Transverse colon (tissue), 4 donors: ENCODE data around the gene ASNSD1. TPM values are rescaled to one million over a fixed set of nuclear protein-coding genes. Genes with fewer than 3 reads are reported as not detected.
"Not testable (repeated sequence)": the region's sequence is repeated elsewhere in the genome, so short reads cannot be mapped to it uniquely, and the experiment has no call there.

ENCODE experiments used
- DNase-seq: peaks from one replicate; pipeline ENCODE4 v3.0.0-alpha.2; 2019
- H3K27ac ChIP-seq, 4 donors: fragments of 200-600 bp; sonication (generic); 2 replicates each; pipeline ENCODE4 v1.5.1; 2016 to 2018; ENCODE audit warnings: inconsistent platforms in 4 of 4
- H3K27me3 ChIP-seq: fragments of 200-600 bp; sonication (generic); 2 replicates; pipeline ENCODE4 v1.5.1; 2017; ENCODE audit warnings: inconsistent platforms
- H3K36me3 ChIP-seq, 4 donors: fragments of 200-600 bp; sonication (generic); 2 replicates each; pipeline ENCODE4 v1.5.1; 2017 to 2019; ENCODE audit warnings: inconsistent platforms in 4 of 4
- H3K4me1 ChIP-seq, 4 donors: fragments of 200-600 bp; sonication (generic); 2 replicates each; pipeline ENCODE4 v1.5.1; 2017 to 2020; ENCODE audit warnings: inconsistent platforms in 4 of 4
- H3K4me3 ChIP-seq, 4 donors: fragments of 200-600 bp; sonication (generic); 1 replicate in 1 of 4; 2 replicates in 3 of 4; pipeline versions ENCODE4 v1.5.1 to v1.6.1; 2017 to 2019; ENCODE audit warnings: inconsistent platforms in 4 of 4
- H3K9me3 ChIP-seq, 2 donors: fragments of 200-600 bp; sonication (generic); 2 replicates each; pipeline ENCODE4 v1.5.1; 2017 to 2019; ENCODE audit warnings: inconsistent platforms in 2 of 2
- EP300 ChIP-seq: sonication (generic); formaldehyde crosslinking; IDR thresholded peaks from one replicate; pipeline ENCODE4 v1.6.1; 2017; ENCODE audit warnings: antibody characterized with exemption, low read depth
- POLR2A ChIP-seq: fragments of 450-650 bp; IDR thresholded peaks from one replicate; pipeline ENCODE4 v1.6.1; 2016; ENCODE audit warnings: antibody characterized with exemption, mild to moderate bottlenecking, moderate library complexity
- POLR2AphosphoS5 ChIP-seq, 3 donors: sonication (generic); formaldehyde crosslinking; IDR thresholded peaks; one replicate each; pipeline ENCODE4 v1.6.1; 2016; ENCODE audit warnings: antibody characterized with exemption in 3 of 3
- WGBS, 2 donors: methylation state at CpG; one replicate each; pipeline ENCODE4 v1.1.5; 2018; ENCODE audit warnings: low coverage in 1 of 2; 5-methylcytosine and 5-hydroxymethylcytosine counted together
- in situ Hi-C, 4 donors: fragments of 200-750 bp; cut with MboI; loops; one replicate each; pipeline versions ENCODE4 v1.15.0 to v1.15.1; 2017; ENCODE audit warnings: low sequenced_read_pairs in 3 of 4, low pct_ligation_motif_present in 1 of 4, low pct_unique_long_range_greater_than_20kb in 1 of 4
- intact Hi-C: fragments of 100-400 bp; cut with DNase I; formaldehyde crosslinking; loops from one replicate; pipeline ENCODE4 v1.15.1; 2023; ENCODE audit warnings: low total_unique reads
- total RNA-seq, 4 donors: library from RNA; depleted of rRNA; stranded (reverse); fragments of >200 nt; gene quantifications; one replicate each; pipeline ENCODE4 v1.1.0, GENCODE V29; 2016
- TF ChIP-seq, protein P1 (sequence below), 5 experiments: fragments of 200-600 bp in 3 of 5; fragments of 450-650 bp in 2 of 5; sonication (generic) in 3 of 5; IDR thresholded peaks; 1 replicate in 2 of 5; 2 replicates in 3 of 5; pipeline ENCODE4 v1.5.1; 2016 to 2017; ENCODE audit warnings: antibody characterized with exemption in 5 of 5, inconsistent platforms in 3 of 5, mild to moderate bottlenecking in 2 of 5, moderate library complexity in 1 of 5

The ASNSD1 gene
- total RNA-seq, 4 donors from 2014 or later: 11.3 to 35.2 (median 20.2) TPM

DNA sequence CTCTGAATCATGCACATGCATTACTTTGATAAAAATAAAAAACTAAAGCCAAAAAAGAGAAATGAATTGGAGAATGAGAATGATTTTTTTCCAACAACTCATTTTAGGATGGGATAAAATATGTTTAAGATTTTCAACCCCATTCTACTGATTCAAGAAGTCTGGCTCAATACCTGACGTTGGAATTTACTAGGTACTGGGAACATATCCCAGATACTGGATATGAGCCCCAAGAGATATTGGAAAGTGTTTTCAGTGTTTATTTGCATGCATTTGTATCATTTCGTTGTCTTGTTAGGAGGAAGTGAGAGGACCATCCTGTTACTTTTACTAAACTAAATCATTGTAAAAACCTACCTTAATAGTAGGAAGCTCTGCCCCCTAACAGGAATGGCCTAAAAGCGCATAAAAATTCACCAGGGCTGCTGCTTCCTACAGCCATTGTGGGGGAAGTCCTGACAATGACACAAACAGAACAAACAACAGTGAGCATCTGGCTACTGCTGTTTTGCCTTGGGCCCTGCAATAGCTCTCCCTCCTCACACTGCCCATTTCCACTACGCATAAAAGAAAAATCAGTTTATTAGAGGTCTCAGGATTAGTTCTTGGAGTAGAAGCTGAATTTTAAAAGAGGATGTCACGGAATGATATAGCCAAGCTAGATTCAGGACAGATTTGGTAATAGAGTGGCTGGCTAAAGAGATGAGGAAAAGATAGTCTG is 48.4 kb downstream of the ASNSD1 start:
- 87 to 92% methylated on average over 5 of the region's 5 CpGs for WGBS, 2 donors
- intact Hi-C loops: no loop called here
- TF ChIP-seq EP300 (no peak), POLR2AphosphoS5 (IDR thresholded peaks at IDR 0.05) (no peak), POLR2A (no peak)
- TF ChIP-seq, protein P1, sequence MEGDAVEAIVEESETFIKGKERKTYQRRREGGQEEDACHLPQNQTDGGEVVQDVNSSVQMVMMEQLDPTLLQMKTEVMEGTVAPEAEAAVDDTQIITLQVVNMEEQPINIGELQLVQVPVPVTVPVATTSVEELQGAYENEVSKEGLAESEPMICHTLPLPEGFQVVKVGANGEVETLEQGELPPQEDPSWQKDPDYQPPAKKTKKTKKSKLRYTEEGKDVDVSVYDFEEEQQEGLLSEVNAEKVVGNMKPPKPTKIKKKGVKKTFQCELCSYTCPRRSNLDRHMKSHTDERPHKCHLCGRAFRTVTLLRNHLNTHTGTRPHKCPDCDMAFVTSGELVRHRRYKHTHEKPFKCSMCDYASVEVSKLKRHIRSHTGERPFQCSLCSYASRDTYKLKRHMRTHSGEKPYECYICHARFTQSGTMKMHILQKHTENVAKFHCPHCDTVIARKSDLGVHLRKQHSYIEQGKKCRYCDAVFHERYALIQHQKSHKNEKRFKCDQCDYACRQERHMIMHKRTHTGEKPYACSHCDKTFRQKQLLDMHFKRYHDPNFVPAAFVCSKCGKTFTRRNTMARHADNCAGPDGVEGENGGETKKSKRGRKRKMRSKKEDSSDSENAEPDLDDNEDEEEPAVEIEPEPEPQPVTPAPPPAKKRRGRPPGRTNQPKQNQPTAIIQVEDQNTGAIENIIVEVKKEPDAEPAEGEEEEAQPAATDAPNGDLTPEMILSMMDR (IDR thresholded peaks at IDR 0.05): no peak
- Histone ChIP-seq H3K36me3 (peaks cover 0 to 9% (median 0%) of the 10 kb centered on the region in 4 donors), H3K9me3 (no peaks in the 10 kb centered on the region), H3K4me3 (no peak overlapping the region), H3K4me1 (no peaks in the 10 kb centered on the region), H3K27ac (no peak overlapping the region), H3K27me3 (no peaks in the 10 kb centered on the region)
- DNase-seq: no peak
- in situ Hi-C loops: no loop called here

DNA sequence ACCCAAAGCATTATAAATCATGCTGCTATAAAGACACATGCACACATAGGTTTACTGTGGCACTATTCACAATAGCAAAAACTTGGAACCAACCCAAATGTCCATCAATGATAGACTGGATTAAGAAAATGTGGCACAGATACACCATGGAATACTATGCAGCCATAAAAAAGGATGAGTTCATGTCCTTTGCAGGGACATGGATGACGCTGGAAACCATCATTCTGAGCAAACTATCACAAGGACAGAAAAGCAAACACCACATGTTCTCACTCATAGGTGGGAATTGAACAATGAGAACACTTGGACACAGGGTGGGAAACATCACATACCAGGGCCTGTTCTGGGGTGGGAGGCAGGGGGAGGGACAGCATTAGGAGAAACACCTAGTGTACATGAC is 56.3 kb downstream of the ASNSD1 start:
- 95 to 100% methylated on average over 1 of the region's 1 CpG for WGBS, 2 donors
- H3K9me3 ChIP-seq, in situ Hi-C loops, H3K36me3 ChIP-seq, H3K4me1 ChIP-seq, H3K27me3 ChIP-seq, H3K4me3 ChIP-seq, intact Hi-C loops, H3K27ac ChIP-seq, DNase-seq: not testable (repeated sequence)

DNA sequence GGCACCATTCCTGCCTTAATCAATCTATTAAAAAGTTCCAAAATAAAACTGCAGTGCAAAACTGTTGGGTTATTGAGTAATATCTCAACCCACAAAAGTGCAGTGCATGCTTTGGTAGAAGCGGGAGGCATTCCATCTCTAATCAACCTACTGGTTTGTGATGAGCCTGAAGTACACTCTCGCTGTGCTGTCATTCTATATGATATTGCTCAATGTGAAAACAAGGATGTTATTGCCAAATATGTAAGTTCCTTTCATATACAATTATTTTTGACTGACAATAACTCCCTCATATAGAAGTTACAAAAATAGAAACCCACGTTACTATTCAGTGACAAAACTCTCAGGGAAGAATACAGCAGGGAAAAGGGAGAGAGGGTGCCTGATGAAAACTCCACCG is 58.3 kb downstream of the ASNSD1 start:
- H3K27me3 ChIP-seq: no peaks in the 10 kb centered on the region
- no peaks in the 10 kb centered on the region for H3K36me3 ChIP-seq
- no peak overlapping the region for H3K27ac ChIP-seq
- no peaks in the 10 kb centered on the region for H3K4me1 ChIP-seq
- intact Hi-C loops: no loop called here
- H3K4me3 ChIP-seq: no peak overlapping the region
- H3K9me3 ChIP-seq: no peaks in the 10 kb centered on the region
- no peak for DNase-seq
- TF ChIP-seq POLR2AphosphoS5 (IDR thresholded peaks at IDR 0.05): no peak
- TF ChIP-seq POLR2A: no peak
- no peak for TF ChIP-seq EP300
- TF ChIP-seq, protein P1 (IDR thresholded peaks at IDR 0.05): no peak
- in situ Hi-C loops: no loop called here
- WGBS, 2 donors: 80 to 94% methylated on average over 4 of the region's 4 CpGs

Other genes starting within 250 kb of the ASNSD1 start
- 10 to 100 TPM; 11.1 to 38.1 (median 25.2) TPM for gene WDR75, start 220.0 kb upstream of the ASNSD1 start, total RNA-seq
- gene SLC40A1, start 80.7 kb upstream of the ASNSD1 start, total RNA-seq: 100 to 1,000 TPM in 2 of 4 donors, 10 to 100 TPM in 2; 26.3 to 345 (median 186) TPM
- 10 to 100 TPM in 3 of 4 donors, 1 to 10 TPM in 1; 6.0 to 25.7 (median 16.3) TPM for gene ANKAR, start 13.2 kb downstream of the ASNSD1 start, total RNA-seq
- gene OSGEPL1, start 101.3 kb downstream of the ASNSD1 start, total RNA-seq: 10 to 100 TPM in 1 of 4 donors, 1 to 10 TPM in 2, not detected in 1; 2.7 to 14.7 (median 5.1) TPM
- 100 to 1,000 TPM in 1 of 4 donors, 10 to 100 TPM in 3; 27.5 to 133 (median 86.5) TPM for gene ORMDL1, start 122.9 kb downstream of the ASNSD1 start, total RNA-seq
- gene PMS1, start 123.0 kb downstream of the ASNSD1 start, total RNA-seq: 10 to 100 TPM in 2 of 4 donors, 1 to 10 TPM in 2; 5.2 to 19.1 (median 9.7) TPM